Coronary artery (tissue), 2 donors: ENCODE data around the gene MSANTD1.

Experiments used
- DNase-seq: peaks from one replicate; pipeline ENCODE4 v3.0.0-alpha.2; 2017; ENCODE audit warnings: low spot score
- H3K27ac ChIP-seq, 2 donors: fragments of 200-600 bp; sonication (generic); one replicate each; pipeline ENCODE4 v1.5.1; 2016 to 2019
- H3K4me3 ChIP-seq: fragments of 200-600 bp; sonication (generic); 2 replicates; pipeline ENCODE4 v1.5.1; 2016; ENCODE audit warnings: mild to moderate bottlenecking, moderate library complexity
- TF ChIP-seq, protein P1 (sequence below): fragments of 200-600 bp; sonication (generic); IDR thresholded peaks from one replicate; pipeline ENCODE4 v1.5.1; 2019; ENCODE audit warnings: antibody characterized with exemption

Gene MSANTD1

DNA sequence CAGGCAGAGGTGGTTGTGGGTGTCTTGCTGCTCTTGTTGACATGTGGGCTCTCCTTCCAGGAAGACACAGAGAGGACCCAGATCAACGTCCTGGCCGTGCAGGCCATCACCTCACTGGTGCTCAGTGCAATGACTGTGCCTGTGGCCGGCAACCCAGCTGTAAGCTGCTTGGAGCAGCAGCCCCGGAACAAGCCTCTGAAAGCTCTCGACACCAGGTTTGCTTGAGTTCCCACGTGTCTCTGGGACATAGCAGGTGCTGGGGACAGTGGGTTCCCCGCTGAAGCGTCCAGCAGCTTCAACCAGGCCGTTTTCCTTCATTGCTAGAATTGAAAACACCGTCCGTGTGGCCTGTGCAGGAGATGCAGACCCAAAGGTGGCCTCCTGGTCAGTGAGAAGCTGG is 25.6 kb upstream of the MSANTD1 start:
- DNase-seq, result no peak
- no peak overlapping the region for H3K27ac ChIP-seq
- no peak overlapping the region for H3K4me3 ChIP-seq
- TF ChIP-seq, protein P1, sequence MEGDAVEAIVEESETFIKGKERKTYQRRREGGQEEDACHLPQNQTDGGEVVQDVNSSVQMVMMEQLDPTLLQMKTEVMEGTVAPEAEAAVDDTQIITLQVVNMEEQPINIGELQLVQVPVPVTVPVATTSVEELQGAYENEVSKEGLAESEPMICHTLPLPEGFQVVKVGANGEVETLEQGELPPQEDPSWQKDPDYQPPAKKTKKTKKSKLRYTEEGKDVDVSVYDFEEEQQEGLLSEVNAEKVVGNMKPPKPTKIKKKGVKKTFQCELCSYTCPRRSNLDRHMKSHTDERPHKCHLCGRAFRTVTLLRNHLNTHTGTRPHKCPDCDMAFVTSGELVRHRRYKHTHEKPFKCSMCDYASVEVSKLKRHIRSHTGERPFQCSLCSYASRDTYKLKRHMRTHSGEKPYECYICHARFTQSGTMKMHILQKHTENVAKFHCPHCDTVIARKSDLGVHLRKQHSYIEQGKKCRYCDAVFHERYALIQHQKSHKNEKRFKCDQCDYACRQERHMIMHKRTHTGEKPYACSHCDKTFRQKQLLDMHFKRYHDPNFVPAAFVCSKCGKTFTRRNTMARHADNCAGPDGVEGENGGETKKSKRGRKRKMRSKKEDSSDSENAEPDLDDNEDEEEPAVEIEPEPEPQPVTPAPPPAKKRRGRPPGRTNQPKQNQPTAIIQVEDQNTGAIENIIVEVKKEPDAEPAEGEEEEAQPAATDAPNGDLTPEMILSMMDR, result no peak

DNA sequence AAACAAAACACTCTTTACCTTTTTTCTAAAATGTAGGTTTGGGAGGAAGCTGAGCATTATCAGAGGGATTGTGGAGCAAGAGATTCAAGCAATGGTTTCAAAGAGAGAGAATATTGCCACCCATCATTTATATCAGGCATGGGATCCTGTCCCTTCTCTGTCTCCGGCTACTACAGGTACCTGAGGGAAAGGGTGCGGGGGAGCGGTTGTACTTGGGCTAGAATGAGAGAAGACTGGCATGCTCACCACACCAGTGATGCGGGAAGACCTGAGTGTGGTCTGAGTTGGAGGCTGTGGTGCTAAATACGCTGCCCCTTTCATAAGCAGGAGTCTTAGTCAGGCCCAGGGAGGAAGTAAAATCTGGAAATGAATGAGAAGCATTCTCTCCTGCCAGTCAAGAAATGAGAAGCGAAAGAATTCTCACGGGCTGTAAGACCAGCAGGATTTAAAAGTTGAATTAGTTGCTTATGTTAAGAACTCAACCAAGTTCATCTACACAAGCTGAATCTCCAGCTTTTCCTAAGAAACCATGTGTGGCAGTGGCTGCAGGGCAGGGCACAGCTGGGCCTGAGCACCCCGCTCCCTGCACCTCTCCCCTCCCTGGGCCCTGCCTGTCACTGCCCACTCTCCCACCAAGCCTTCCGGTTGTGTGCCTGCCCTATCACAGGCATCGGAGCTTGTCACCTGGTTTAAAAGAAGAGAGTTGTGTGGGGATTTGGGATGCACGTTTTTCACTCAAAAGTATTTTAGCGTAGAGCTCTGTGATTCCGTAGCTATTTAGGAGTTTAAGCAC is 24.8 kb upstream of the MSANTD1 start:
- H3K27ac ChIP-seq, result no peak overlapping the region

DNA sequence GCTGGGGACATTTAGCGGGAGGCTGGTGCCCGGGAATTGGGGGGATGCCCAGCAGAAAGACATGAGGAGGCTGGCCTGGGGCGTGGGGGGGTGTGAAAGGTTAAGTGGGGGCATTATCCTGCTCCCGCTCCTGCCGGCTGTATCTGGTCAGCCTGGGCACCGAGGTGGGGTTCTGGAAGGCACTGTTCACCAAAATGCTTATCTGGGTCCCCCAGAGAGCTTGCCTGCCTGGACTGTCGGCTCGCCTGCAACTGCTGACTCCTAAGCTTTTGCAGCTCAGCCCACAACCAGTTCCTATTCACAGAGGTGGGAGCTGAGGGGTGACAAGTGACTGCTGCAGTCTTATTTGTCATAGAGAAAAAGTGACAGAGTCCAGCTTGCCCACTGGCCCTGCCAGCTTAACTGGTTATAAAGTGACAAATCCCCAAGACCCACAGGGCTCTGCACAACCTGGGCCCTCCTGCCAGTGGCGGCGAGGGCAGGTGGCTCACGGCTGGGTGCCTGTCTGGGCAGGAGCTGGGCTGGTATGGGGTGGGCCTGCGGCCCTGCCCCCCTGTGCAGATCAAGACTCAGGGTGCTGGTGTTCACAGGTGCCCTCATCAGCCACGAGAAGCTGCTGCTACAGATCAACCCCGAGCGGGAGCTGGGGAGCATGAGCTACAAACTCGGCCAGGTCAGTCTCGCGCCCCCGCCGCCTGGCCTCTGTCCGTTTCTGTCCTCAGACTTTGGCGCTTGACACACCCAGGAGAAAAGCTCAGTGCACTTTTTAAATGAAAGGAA is 23.7 kb upstream of the MSANTD1 start:
- no peak for DNase-seq
- H3K4me3 ChIP-seq, result no peak overlapping the region
- TF ChIP-seq, protein P1, result no peak
- no peak overlapping the region for H3K27ac ChIP-seq

More for the DNA sequence above, 24.8 kb upstream of the MSANTD1 start:
- H3K4me3 ChIP-seq, result no peak overlapping the region
- DNase-seq, result no peak
- TF ChIP-seq, protein P1, result no peak

DNA sequence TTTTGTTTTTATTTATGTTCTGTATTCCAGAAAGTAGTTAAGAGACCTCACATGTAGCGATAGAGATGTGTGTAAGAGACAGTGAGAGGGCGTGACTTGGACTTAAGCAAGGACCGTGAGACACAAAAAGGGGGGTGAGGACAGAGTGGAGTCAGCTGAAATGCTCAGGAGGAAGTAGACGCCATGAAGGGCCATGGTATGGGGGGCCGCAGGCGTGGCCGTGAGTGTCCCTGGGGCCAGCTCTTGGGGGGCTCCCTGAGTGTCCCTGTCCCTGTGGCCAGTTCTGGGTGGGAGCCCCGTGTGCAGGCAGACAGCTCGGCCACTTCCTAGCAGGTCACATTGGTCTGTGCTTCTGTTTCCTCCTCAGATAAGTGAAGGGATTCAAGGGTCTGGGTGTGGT is 23.0 kb upstream of the MSANTD1 start:
- TF ChIP-seq, protein P1, result no peak
- Histone ChIP-seq H3K27ac (peak overlapping the region in 1 of 2 donors; percentile 43), H3K4me3 (no peak overlapping the region)
- no peak for DNase-seq

DNA sequence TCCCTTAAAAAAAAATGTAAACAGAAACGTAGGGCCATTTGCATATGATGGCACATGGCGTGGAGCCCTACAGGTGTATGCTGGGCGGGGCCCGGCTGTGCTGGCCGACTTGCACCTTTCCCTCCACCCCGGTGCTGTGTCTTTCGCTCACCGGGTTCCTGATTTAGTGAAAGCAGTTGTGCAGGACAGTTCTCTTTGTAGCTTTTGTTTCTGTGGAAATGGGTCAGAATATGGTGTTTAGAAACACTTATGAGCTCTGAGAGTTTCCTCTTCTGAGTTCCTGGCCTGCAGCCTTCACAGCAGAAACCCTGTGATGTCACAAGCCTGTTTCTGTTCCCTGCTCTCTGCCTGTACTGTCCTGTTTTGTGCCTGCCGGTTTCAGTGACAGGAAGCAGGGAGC is 22.5 kb upstream of the MSANTD1 start:
- H3K4me3 ChIP-seq, result no peak overlapping the region
- TF ChIP-seq, protein P1, result no peak
- no peak for DNase-seq
- peak overlapping the region in 1 of 2 donors; percentile 43 for H3K27ac ChIP-seq

DNA sequence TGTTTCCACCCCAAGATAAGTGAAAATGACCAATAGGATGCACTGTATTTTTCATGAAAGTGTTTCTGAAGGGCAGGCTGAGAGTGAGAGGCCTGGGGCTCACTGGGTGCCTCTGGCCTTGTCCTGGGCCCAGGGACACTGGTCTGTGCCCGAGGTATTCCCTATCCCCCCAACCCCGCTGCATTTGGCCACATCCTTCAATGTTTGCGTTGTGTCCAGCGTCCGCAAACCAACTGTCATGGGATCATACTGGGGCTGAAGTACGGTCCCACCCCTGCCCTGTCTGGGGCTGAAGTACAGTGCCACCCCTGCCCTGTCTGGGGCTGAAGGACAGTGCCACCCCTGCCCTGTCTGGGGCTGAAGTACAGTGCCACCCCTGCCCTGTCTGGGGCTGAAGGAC is 22.0 kb upstream of the MSANTD1 start:
- TF ChIP-seq, protein P1, result no peak
- Histone ChIP-seq H3K4me3 (no peak overlapping the region), H3K27ac (peak overlapping the region in 1 of 2 donors; percentile 68)
- DNase-seq, result no peak
